H7 (cell line): ENCODE data around the gene IMP3. TPM values are rescaled to one million over a fixed set of nuclear protein-coding genes. Genes with fewer than 3 reads are reported as not detected.

Experiments
- DNase-seq: peaks from one replicate; pipeline ENCODE4 v3.0.0; 2012
- H3K27me3 ChIP-seq: 2 replicates; pipeline ENCODE4 v1.6.0; 2011; ENCODE audit warnings: mild to moderate bottlenecking, low read length; ENCODE audit not compliant: control insufficient read depth, insufficient read depth
- H3K36me3 ChIP-seq: replicated peaks from 2 replicates; pipeline ENCODE4 v1.5.1; 2011; ENCODE audit warnings: low read length; ENCODE audit not compliant: control insufficient read depth, insufficient read depth
- H3K4me3 ChIP-seq: 2 replicates; pipeline ENCODE4 v1.5.1; 2011; ENCODE audit warnings: low read depth, mild to moderate bottlenecking, control low read depth, low read length, moderate library complexity; ENCODE audit not compliant: insufficient read depth
- total RNA-seq: library from RNA; depleted of rRNA; stranded (reverse); fragments of >200 nt; shearing (Covaris generic); gene quantifications from 2 replicates; pipeline ENCODE4 v1.2.3, GENCODE V29; 2014

IMP3 gene
- total RNA-seq, 1 experiment from 2014 or later: 168 TPM

DNA sequence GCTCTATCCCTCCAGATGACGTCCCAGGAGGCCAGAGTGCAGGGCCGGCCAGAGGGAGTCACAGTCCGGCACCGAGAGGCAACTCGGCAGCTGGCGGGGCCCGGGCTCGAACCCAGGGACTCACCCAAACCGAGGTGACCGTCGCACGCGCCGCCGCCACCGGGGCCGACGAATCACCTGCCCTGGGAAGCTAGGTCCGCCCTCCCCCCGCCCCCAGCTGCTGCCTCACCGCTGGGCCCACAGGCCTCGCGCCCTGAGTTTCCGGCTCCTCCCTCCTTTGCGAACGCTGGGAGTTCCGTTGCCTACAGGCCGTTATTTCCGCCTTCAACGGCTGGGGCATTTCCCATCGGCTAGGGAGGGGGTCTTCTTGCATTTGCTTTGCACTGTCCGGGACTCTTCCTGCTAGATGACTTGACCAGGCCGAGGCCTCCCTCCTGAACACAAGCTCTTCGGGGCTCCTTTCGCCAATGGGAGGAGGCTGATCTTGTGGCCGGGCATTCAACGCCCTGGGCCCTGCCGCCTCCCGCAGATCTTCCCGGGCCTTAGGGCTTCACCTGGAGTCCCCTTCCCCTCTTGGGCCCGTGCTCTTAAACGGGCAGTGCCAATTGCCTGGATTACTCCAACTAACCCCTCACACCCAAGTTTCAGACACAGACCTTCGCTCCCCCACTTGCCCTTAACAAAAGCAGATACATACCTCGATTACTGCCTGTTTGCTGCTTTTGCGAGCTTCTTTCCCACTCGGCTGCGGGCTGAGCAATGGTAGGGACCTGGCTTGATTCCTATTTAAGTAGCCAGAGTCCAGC, 14.3 kb downstream of the IMP3 start, which contains the start of gene SNUPN:
Gene SNUPN (minus strand): TSS at position 184 of the 806 bp plus-strand sequence. CDS start 4,674 bp downstream, outside the sequence.
- Histone ChIP-seq H3K36me3 (no peaks in the 10 kb centered on the region; the same call in none of the 2 replicates), H3K4me3 (peak within 1 kb of the TSS; percentile 89), H3K27me3 (no peaks in the 10 kb centered on the region)
- DNase-seq: peak; percentile 99

- H3K4me3 ChIP-seq: no peak overlapping the region
- no peak for DNase-seq
- peaks cover 9% of the 10 kb centered on the region for H3K36me3 ChIP-seq
- no peaks in the 10 kb centered on the region for H3K27me3 ChIP-seq
Measured at GRCh38 chr15:75622505-75622904, 17.5 kb downstream of the IMP3 start.

DNA sequence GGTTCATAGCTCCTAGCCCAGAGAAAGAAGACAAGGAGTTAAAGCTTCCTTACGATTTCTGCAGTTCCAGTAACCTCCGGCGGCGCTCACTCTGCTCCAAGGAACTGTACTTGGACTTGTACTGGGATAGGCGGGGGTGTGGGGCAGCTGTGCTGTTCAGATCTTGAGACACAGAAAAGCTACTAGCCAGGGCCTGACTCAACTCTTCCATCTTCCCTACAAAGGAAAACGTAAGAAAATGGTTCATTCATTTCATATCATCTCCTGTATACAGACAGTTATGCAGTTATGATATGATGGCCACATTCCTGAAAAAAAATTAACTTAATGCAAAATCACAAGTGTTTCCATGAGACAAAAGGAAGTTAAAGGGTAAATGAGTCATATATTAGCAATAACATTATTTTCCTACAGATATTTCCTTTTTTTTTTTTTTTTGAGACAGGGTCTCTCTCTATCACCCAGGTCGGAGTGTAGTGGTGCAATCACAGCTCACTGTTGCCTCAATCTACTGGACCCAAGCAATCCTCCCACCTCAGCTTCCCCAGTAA, 19.1 kb downstream of the IMP3 start:
- Histone ChIP-seq H3K27me3 (no peaks in the 10 kb centered on the region), H3K36me3 (peaks cover 17% of the 10 kb centered on the region), H3K4me3 (no peak overlapping the region)
- no peak for DNase-seq

GRCh38 chr15:75620058-75620820, 19.8 kb downstream of the IMP3 start:
- Histone ChIP-seq H3K27me3 (no peaks in the 10 kb centered on the region), H3K4me3 (no peak overlapping the region), H3K36me3 (peaks cover 19% of the 10 kb centered on the region)
- no peak for DNase-seq

- no peak overlapping the region for H3K4me3 ChIP-seq
- H3K36me3 ChIP-seq: peaks cover 19% of the 10 kb centered on the region
- H3K27me3 ChIP-seq: no peaks in the 10 kb centered on the region
- DNase-seq: no peak
Measured at GRCh38 chr15:75616766-75617165, 23.3 kb downstream of the IMP3 start.

- no peaks in the 10 kb centered on the region for H3K27me3 ChIP-seq
- peaks cover 15% of the 10 kb centered on the region for H3K36me3 ChIP-seq
- DNase-seq: no peak
- no peak overlapping the region for H3K4me3 ChIP-seq
Measured at GRCh38 chr15:75606711-75607699, 33.0 kb downstream of the IMP3 start.

DNA sequence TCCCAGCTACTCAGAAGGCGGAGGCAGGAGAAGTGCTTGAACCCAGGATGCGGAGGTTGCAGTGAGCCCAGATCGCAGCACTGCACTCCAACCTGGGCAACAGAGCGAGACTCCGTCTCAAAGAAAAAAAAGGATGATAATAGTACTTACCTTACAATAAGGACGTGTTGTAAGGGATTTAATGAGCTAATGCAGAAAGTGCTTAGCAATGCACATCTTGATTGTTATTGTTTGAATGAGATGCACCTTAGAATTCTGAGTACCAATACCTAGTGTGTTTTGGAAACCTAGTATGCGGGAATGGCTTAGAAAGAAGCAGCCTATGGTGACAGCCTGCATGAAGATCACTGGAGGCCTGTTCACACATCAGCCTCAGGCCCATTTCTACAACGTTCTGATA, 34.0 kb downstream of the IMP3 start:
- Histone ChIP-seq H3K36me3 (peaks cover 16% of the 10 kb centered on the region), H3K27me3 (no peaks in the 10 kb centered on the region), H3K4me3 (no peak overlapping the region)
- no peak for DNase-seq

GRCh38 chr15:75599401-75599800, 40.6 kb downstream of the IMP3 start:
- H3K36me3 ChIP-seq: peaks cover 11% of the 10 kb centered on the region
- no peaks in the 10 kb centered on the region for H3K27me3 ChIP-seq
- DNase-seq: no peak
- no peak overlapping the region for H3K4me3 ChIP-seq

DNA sequence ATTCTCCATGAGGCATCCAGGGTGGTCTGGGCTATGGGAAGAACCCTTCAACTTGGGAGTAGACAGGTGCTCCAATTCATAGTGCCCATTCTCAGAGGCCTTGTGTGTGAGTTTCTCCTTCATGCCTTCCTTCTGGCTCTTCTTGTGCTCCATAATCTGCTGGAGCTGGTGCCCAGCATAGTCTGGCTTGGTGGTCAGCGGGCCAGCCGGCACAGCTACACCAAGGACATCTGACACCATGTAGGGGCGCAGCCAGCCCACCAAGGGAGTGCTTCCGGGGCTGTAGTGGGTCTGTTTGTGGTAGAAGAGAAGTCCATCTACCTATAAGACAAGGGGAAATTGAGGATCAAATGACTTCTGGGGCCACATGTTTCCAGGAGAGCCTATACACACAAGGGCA, 41.7 kb downstream of the IMP3 start:
- peaks cover 11% of the 10 kb centered on the region for H3K36me3 ChIP-seq
- H3K4me3 ChIP-seq: no peak overlapping the region
- no peak for DNase-seq
- no peaks in the 10 kb centered on the region for H3K27me3 ChIP-seq

DNA sequence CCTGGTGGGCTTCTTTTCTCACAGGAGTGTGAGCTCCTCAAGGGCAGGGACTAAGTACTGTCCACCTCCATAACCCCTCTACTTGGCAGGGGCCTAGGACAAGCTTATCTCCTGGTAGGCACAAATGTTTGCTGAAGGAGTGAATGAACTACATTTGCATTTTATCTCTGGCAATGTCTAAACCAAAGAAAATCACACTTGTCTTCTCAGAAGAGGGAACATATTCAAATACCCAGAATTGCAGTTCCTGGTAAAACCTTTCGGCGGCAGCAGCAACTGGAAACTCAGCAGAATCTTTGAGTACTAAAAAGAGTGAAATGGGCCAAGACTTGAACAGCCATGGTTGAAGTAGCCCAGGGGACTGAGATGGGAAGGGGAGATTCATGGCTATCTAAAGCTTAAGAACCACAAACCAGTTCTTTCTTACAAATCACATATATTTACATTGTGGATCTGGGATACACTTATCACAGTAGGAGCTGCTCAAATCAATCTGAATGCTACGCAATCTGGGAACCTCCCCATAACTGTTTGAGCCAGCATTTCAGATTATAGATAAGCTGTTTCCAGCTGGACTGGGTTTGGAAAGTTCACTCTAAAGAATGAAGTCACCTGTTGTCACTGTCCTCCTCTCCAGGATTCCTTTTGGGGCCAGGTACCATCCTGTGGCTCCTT, 42.2 kb downstream of the IMP3 start:
- H3K4me3 ChIP-seq: no peak overlapping the region
- H3K36me3 ChIP-seq: peaks cover 11% of the 10 kb centered on the region
- no peaks in the 10 kb centered on the region for H3K27me3 ChIP-seq
- peak; percentile 58 for DNase-seq

DNA sequence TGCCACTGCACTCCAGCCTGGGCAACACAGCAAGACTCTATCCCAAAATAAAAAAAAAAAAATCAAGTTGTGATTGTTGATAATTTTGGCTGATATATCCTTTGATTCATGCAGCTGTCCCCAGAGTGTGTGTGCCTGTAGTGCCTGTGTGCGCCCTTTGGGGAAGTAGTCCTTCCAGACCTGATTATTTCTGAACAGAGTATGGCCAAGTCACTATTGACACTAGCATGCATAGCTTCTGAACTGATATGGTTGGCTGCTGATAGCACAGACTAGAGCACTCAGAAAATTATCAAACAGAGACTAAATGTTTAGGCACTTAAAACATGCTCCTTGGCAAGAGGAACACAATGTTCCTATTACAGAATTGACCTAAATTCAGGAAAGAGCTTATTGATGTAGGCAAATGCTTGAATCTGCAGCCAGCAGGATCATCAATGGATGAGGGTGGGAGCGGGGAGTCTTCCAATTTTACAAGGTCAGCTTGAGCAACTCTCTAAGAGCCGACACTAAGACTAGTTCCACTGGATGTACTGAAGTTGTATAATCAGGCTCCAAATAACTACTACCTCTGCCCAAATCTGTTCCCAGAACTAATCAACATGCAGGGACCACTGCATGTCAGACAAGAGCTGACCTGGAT, 43.2 kb downstream of the IMP3 start:
- Histone ChIP-seq H3K4me3 (no peak overlapping the region), H3K36me3 (peaks cover 11% of the 10 kb centered on the region), H3K27me3 (no peaks in the 10 kb centered on the region)
- no peak for DNase-seq

- Histone ChIP-seq H3K27me3 (no peaks in the 10 kb centered on the region), H3K4me3 (no peak overlapping the region), H3K36me3 (peaks cover 3% of the 10 kb centered on the region)
- DNase-seq: no peak
Measured at GRCh38 chr15:75594276-75594675, 45.7 kb downstream of the IMP3 start.

GRCh38 chr15:75591655-75592364, 48.2 kb downstream of the IMP3 start:
- no peak overlapping the region for H3K4me3 ChIP-seq
- H3K36me3 ChIP-seq: peaks cover 2% of the 10 kb centered on the region; the same call in 1 of the 2 replicates
- no peaks in the 10 kb centered on the region for H3K27me3 ChIP-seq
- DNase-seq: no peak
